UCSD-AML1 (cell line): ENCODE data around the gene SLC28A3.

Experiments
- DNase-seq: peaks from one replicate; lab custom pipeline; 2025; ENCODE audit not compliant: unreplicated experiment; lab: John Stamatoyannopoulos, UW

Gene SLC28A3

DNA sequence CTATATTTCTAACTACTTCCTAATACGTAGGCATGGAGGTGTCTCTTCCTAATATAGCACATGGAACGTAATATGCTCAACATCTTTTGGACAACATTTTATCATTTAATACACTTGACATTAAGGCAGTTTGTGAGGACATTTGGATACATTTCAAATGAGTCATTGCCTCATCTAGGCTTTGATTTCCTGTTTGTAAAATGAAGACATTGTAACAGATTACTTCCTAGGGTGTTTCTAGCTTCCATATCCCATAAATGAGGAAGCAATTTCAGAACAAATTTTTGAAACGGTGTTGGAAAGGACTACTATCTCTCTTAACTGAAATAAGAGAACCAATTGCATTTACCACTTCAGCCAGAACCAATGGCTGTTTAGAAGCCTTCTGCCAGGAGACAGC lies 38.7 kb downstream of the SLC28A3 start:
- DNase-seq: no peak

DNA sequence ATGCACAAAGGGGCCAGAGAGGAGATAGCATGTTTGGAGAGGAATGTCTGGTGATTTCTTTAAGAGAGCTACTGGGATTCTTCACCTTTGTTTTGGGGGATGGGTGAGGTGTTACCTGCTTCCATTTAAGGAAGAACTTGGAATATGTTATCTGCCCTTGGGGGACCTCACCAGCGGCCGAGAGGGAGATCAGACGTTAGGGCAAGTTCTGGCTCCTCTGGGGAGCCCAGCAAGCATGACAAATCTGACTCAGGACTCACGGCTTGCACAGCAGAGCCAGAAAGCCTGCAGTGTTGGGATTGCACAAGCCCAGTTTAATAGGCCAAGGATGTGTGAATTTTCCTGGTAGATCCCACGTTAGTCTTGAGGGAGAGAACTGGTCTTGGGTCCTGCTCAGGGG lies 40.3 kb downstream of the SLC28A3 start:
- DNase-seq: no peak

- no peak for DNase-seq
Measured at GRCh38 chr9:84297162-84297821, 43.3 kb downstream of the SLC28A3 start.

DNA sequence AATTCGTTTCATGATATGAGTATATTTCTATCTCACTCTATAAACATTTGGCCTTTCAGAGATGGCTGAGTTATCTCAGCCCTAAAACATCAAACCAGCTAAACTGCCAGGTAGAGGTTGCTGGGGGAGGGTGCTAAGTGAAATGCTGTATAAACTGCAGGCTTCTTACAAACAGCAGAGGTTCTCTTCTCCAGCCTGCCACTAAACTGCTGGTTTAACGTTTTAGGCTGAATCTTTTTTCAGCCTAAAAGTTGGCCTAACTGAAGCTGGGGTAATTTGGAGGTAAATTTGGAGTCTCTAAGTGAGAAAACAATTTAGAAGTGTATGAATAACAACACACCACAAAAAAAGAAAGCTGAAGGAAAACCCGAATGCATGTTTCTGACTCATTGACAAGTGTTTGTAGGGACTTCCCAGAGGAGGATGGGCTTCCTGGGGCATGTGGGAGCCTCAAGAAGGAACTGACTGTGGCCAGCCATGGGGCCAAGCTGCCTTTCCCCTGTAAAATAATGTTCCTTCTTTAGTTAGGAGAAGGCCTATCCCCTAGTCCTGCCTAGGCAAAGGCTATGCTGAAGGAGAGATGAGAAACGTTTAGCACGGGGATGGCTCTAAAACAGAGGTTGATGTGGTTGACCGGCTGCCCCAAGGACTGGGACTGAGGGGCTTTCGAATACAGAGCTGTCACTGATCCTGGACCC lies 44.3 kb downstream of the SLC28A3 start:
- DNase-seq: peak; percentile 38

GRCh38 chr9:84294241-84294950 lies 46.2 kb downstream of the SLC28A3 start:
- no peak for DNase-seq

DNA sequence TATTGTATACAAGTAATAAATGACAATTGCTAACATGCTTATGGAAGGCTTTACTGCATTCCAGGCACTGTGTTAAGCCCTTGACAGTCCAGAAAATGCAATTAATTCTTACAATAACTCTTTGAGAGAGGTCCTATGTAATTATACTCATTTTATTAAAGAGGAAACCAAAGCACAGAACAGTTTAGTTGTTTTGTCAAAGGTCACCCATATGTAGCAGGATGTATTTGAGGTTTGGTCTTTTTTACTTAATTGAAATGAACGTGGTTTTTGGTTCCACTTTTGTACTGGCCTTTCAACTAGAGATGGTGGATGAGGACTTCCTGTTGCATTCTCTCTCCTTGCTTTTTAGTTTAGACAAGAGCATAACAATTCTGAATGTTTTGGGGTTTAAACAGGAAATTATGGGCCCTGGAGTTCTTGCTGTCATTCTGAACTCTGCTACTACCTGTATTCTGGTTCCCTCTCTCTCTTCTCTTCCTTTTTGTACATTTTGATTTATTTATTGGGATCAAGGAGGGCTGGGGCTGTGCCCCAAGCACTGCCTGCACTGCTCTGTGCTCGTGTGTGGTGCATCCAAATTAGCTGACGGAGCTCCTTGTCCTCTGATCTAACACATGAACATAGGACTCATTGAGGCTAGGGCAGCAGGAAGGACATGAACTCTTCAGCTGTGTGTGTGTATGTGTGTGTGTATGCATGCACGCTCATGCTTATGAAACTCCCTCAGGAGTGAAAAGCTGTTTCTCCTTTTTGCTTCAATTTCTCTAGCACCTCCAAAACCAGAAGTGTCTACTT lies 47.4 kb downstream of the SLC28A3 start:
- DNase-seq: no peak

GRCh38 chr9:84285381-84285780 lies 55.2 kb downstream of the SLC28A3 start:
- DNase-seq: no peak

DNA sequence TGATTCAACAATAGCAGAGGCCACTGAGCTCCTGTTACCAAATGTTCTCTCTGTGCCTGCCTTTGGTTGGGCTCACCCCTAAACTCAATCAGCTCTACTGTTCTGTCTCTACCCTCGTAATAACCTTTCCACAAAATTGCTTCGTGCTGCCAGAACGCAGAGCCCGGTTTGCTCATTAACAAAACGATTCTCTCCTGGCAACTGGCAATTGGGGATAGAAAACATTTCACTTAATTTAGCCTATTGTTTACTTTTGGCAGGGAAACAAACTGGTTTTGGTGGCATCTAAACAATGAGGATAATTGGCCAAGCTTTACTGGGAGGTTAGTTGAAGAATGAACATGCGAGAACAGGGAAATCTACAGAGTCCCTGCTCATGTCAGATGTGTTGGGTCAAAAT lies 56.6 kb downstream of the SLC28A3 start:
- DNase-seq: no peak

DNA sequence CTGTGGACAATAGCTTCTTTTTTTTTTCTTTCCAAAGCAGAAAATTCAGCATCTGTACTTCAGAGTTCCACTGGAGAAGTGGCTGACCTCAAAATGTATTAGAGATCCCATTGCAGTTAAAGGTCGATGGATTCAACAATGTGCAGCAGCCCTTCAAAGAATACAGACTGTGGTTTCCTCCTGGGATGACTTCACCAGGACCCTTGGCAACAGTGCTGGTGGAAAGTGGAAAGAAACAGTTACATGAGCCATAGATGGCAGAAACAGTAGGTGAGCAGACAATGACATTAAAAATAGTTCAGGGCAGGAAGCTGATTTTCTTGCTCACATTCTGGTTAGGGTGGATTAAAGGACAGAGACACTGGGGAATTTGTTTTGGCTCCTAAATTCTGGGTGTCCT lies 62.4 kb downstream of the SLC28A3 start:
- DNase-seq: no peak

GRCh38 chr9:84277646-84278045 lies 62.9 kb downstream of the SLC28A3 start:
- no peak for DNase-seq

DNA sequence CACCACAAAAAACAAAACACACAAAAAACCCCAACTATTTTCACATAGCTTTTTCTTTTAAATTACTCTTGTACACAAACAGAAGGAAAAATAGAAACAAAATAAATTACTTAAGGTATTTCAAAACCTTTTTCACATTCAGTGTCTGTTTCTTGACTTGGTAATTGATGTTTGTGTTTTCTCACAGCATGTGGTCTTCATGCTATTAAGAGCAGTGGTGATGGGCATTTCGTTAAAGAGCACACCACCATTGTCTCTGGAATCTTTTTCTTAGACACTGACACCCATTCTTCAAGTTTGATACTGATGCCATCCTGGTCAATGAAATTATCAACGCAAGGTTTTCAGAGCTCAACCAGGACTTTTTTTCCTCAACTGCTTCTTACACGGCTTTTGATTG lies 63.8 kb downstream of the SLC28A3 start:
- DNase-seq: no peak

- DNase-seq: no peak
Measured at GRCh38 chr9:84271921-84272556, 68.5 kb downstream of the SLC28A3 start.

- no peak for DNase-seq
Measured at GRCh38 chr9:84271531-84271900, 69.0 kb downstream of the SLC28A3 start.

GRCh38 chr9:84270847-84271530 lies 69.6 kb downstream of the SLC28A3 start:
- DNase-seq: no peak

DNA sequence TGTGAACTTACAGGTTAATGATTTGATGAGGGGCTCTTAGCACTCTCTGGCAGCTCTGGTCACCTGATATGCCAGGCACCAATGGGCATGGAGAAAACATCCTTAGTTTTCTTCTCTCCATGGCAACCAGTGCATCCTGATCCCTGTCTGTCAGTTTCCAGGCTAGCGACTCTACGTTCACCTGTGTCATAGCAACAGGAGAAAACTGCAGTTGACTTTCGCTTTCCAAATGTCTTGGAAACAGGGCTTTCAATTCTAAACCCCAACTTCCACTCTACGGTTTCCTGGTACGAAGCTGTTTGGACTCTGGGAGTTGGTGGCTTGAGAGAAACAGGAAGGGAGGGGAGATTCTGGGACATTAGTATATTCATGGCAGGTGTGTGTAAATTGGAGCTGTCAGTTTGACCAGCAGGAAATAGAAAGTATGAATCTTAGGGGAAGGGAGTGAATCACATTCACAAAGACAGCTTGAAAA lies 74.4 kb downstream of the SLC28A3 start:
- no peak for DNase-seq

DNA sequence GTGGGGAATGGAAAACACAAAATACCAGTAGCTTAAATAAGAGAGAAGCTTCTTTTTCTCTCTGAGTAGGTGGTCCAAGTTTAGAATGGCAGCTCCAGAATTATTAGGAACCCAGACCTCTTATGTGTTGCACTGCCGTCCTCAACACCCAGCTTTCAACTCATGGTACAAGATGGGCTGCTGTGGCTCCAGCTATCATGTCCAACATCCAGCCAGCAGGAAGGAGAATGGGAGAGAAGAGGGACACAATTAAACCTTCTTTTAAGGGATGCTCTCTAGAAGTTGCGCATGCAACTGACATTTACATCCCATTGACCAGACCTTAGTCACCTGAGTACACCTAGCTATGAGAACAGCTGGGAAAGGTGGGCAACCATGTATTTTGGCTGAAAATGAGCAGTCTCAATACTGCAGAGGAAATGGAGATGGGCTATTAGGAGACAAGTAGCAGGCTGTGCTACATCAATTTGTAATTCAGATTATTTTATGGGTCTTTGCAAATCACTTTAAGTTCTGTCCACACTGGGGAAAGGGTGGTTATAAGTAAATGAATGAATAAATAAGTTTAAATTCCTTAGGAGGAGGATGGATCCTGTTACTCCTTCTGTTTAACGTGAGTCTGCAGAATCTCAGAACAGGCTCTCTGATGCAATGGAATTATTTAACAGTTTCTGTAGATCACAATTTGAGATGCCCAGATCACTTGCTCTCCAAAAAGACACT lies 76.1 kb downstream of the SLC28A3 start:
- DNase-seq: no peak

GRCh38 chr9:84261070-84261746 lies 79.3 kb downstream of the SLC28A3 start:
- peak; percentile 55 for DNase-seq

GRCh38 chr9:84258371-84258770 lies 82.2 kb downstream of the SLC28A3 start:
- DNase-seq: no peak

GRCh38 chr9:84255696-84256095 lies 84.9 kb downstream of the SLC28A3 start:
- no peak for DNase-seq
